HEK293 (cell line): Measurements from ENCODE around the gene ETV1.

Source experiments
- CTCF ChIP-seq: fragments of 450-650 bp; formaldehyde crosslinking; IDR thresholded peaks from 2 replicates; pipeline ENCODE4 v1.5.1; 2016; ENCODE audit warnings: missing biosample characterization, missing genetic modification characterization
- KLF8 ChIP-seq: fragments of 450-650 bp; formaldehyde crosslinking; IDR thresholded peaks from 2 replicates; pipeline ENCODE4 v1.5.1; 2016; ENCODE audit warnings: missing biosample characterization, missing genetic modification characterization
- REST ChIP-seq: fragments of 450-650 bp; formaldehyde crosslinking; IDR thresholded peaks from 2 replicates; pipeline ENCODE4 v1.5.1; 2016; ENCODE audit warnings: missing biosample characterization, missing genetic modification characterization
- SALL2 ChIP-seq: fragments of 450-650 bp; formaldehyde crosslinking; IDR thresholded peaks from 2 replicates; pipeline ENCODE4 v1.5.0; 2017; ENCODE audit warnings: missing biosample characterization, mild to moderate bottlenecking, missing genetic modification characterization, borderline replicate concordance
- TCF7L2 ChIP-seq: IDR thresholded peaks from 2 replicates; pipeline ENCODE4 v1.6.1; 2011; ENCODE audit warnings: low read depth, mild to moderate bottlenecking, inconsistent platforms, low read length, moderate library complexity, borderline replicate concordance
- ZNF223 ChIP-seq: fragments of 450-650 bp; formaldehyde crosslinking; IDR thresholded peaks from 2 replicates; pipeline ENCODE4 v1.5.1; 2016; ENCODE audit warnings: missing biosample characterization, missing genetic modification characterization
- ZNF274 ChIP-seq, 2 experiments: fragments of 200-500 bp in 1 of 2; fragments of 450-650 bp in 1 of 2; sonication (Bioruptor generic) in 1 of 2; formaldehyde crosslinking in 1 of 2; IDR thresholded peaks; 2 replicates each; pipeline versions ENCODE4 v1.5.1 to v1.6.1; 2014 to 2016; ENCODE audit warnings: borderline replicate concordance in 1 of 2, inconsistent platforms in 1 of 2, low read length in 1 of 2, missing biosample characterization in 1 of 2, missing genetic modification characterization in 1 of 2
- ZNF280D ChIP-seq: fragments of 450-650 bp; formaldehyde crosslinking; IDR thresholded peaks from 2 replicates; pipeline ENCODE4 v1.5.1; 2016; ENCODE audit warnings: missing biosample characterization, missing genetic modification characterization
- ZNF341 ChIP-seq: fragments of 450-650 bp; formaldehyde crosslinking; IDR thresholded peaks from 2 replicates; pipeline ENCODE4; 2016; ENCODE audit warnings: low read depth, missing biosample characterization, missing genetic modification characterization
- ZNF670 ChIP-seq: fragments of 450-650 bp; formaldehyde crosslinking; IDR thresholded peaks from 2 replicates; pipeline ENCODE4 v1.5.1; 2016; ENCODE audit warnings: missing biosample characterization, missing genetic modification characterization, low read depth

GRCh38 chr7:13980474-13980873, 9.0 kb downstream of the ETV1 start:
- no peak for TF ChIP-seq SALL2
- TF ChIP-seq ZNF670 (tag by site-specific recombination) = no peak
- TF ChIP-seq CTCF (tag by site-specific recombination) = no peak
- TF ChIP-seq ZNF223 = no peak
- no peak for TF ChIP-seq ZNF280D (tag by site-specific recombination)
- no peak for TF ChIP-seq ZNF274 (IDR thresholded peaks at IDR 0.05; ENCODE audit: low read length)
- no peak for TF ChIP-seq ZNF274 (tag by site-specific recombination; IDR thresholded peaks at IDR 0.05; ENCODE audit: borderline replicate concordance)
- no peak for TF ChIP-seq KLF8 (tag by site-specific recombination)
- TF ChIP-seq REST = no peak
- TF ChIP-seq ZNF341 = no peak
- TF ChIP-seq TCF7L2 = 0 out of 2 replicates have a peak, but pooled peaks have one; percentile 46
